ENCODE data around the gene ARID3C. TPM values are rescaled to one million over a fixed set of nuclear protein-coding genes. Genes with fewer than 3 reads are reported as not detected.

ARID3C gene
- total and polyA plus RNA-seq, 2 donors (not counting 3 experiments of a cell fraction or from before 2014, with no cell fraction given), result not detected

- Histone ChIP-seq H3K9me3 (replicated peaks; ENCODE audit: control insufficient read depth, insufficient read depth, low read length) (no peaks in the 10 kb centered on the region), H3K4me1 (ENCODE audit: control insufficient read depth, extremely low read depth, insufficient read depth, low read length) (peaks cover 37% of the 10 kb centered on the region), H3K27me3 (ENCODE audit: control insufficient read depth in 2 of 2, insufficient read depth in 2 of 2, low read length in 2 of 2) (no peaks in the 10 kb centered on the region), H3K4me3 (replicated peaks in 1 of 3; ENCODE audit: insufficient read depth in 1 of 3, low read depth in 1 of 3, low read length in 3 of 3) (no peak overlapping the region), H2AFZ (ENCODE audit: low read depth, low read length) (no peak overlapping the region), H3K4me2 (ENCODE audit: insufficient read depth, low read length) (no peak overlapping the region), H3K27ac (ENCODE audit: insufficient read depth, low read depth, low read length) (no peak overlapping the region), H3K9ac (replicated peaks; ENCODE audit: extremely low read depth, insufficient read depth, low read length) (no peak overlapping the region), H3K9me1 (replicated peaks; ENCODE audit: control insufficient read depth, extremely low read depth, insufficient read depth, low read length) (no peaks in the 10 kb centered on the region), H3K79me2 (ENCODE audit: control insufficient read depth, insufficient read depth, low read length) (peaks cover 6% of the 10 kb centered on the region), H4K20me1 (replicated peaks; ENCODE audit: control insufficient read depth, extremely low read depth, insufficient read depth, low read length) (no peaks in the 10 kb centered on the region), H3K36me3 (ENCODE audit: control insufficient read depth in 2 of 2, extremely low read depth in 1 of 2, insufficient read depth in 2 of 2, low read length in 2 of 2) (peaks cover 0 to 14% of the 10 kb centered on the region in 2 experiments)
- ChIA-PET CTCF (no interaction called here), POLR2A (no interaction called here)
- TF ChIP-seq MAX (IDR thresholded peaks at IDR 0.05; ENCODE audit: insufficient read depth, insufficient read length) (no peak), EZH2 (IDR thresholded peaks at IDR 0.05; ENCODE audit: borderline replicate concordance, low read depth, low read length, severe bottlenecking) (no peak), FOS (IDR thresholded peaks at IDR 0.05; ENCODE audit: borderline replicate concordance, insufficient read depth, low read length) (no peak), MYC (IDR thresholded peaks at IDR 0.05; ENCODE audit: low read depth, low read length) (no peak), POLR2AphosphoS5 (IDR thresholded peaks at IDR 0.05; ENCODE audit: insufficient read depth, low read depth, low read length) (no peak), GATA2 (IDR thresholded peaks at IDR 0.05; ENCODE audit: insufficient read depth, insufficient read length, low read depth, low read length) (no peak), CTCF (IDR thresholded peaks at IDR 0.05; ENCODE audit: extremely low read depth in 1 of 2, insufficient read depth in 1 of 2, low read depth in 1 of 2, low read length in 2 of 2) (no peak), POLR2A (IDR thresholded peaks at IDR 0.05; ENCODE audit: low read depth, low read length) (no peak), JUN (IDR thresholded peaks at IDR 0.05; ENCODE audit: borderline replicate concordance, insufficient read depth, insufficient read length, low read depth) (no peak)
- DNase-seq (ENCODE audit: low read depth, low spot score) (no peak), FAIRE-seq (no peak)
- dilution Hi-C loops (cut with MboI; ENCODE audit: extremely low pct_ligation_motif_present, low sequenced_read_pairs), result no loop called here
- intact Hi-C loops (cut with micrococcal nuclease), result no loop called here
- no TSS peak for BruUV-seq (replicated peaks)
These were observed 19.8 kb upstream of the ARID3C start for GRCh38 chr9:34648673-34649072.

All from endothelial cell of umbilical vein (primary cell).